Left cardiac atrium (tissue), 4 donors: ENCODE measurements around the gene GTF3C1. TPM values are rescaled to one million over a fixed set of nuclear protein-coding genes. Genes with fewer than 3 reads are reported as not detected.
A peak's percentile ranks its signal among the peaks of the same experiment; 100 is the strongest.

Experiments
- ATAC-seq, 2 donors: fragments of 200-7000 bp; cut with Tn5 transposase; one replicate each; pipeline ENCODE4 v1.9.1; 2020; ENCODE audit warnings: mild to moderate bottlenecking in 2 of 2, moderate library complexity in 2 of 2
- DNase-seq: peaks from one replicate; pipeline ENCODE4 v3.0.0-alpha.2; 2020
- intact Hi-C, 2 donors: fragments of 100-400 bp; cut with DNase I; formaldehyde crosslinking; loops; one replicate each; pipeline versions ENCODE4 v1.14.1 to v1.15.1; 2022 to 2023
- total RNA-seq, 2 donors: library from RNA; stranded (reverse); fragmentation: NEBNext Ultra II Directional; extraction: Animal tissue kit (Norgen Biotek cat#: 25700); gene quantifications; one replicate each; pipeline ENCODE4 v1.2.1, GENCODE V29; 2021
- donor health status: DM: no; HTN: yes; CAD: no.
- donor health status: DM: no; HTN: yes; CAD: no; lungs with severe emphysema.
- donor health status: DM: yes; HTN: yes; CAD: no.
- donor health status: Dilated cardiomyopathy.

GTF3C1 gene
- total RNA-seq, 2 donors from 2014 or later, result 43.3 to 53.6 TPM

GRCh38 chr16:27531826-27532800 is 17.6 kb downstream of the GTF3C1 start:
- ATAC-seq, result no peak
- intact Hi-C loops, result no loop called here
- DNase-seq, result no peak

GRCh38 chr16:27531186-27531585 is 18.5 kb downstream of the GTF3C1 start:
- ATAC-seq (peak in 1 of 2 donors; percentile 2), DNase-seq (no peak)
- intact Hi-C loops, result no loop called here

GRCh38 chr16:27529962-27530361 is 19.8 kb downstream of the GTF3C1 start:
- intact Hi-C loops, result no loop called here
- ATAC-seq, result no peak
- DNase-seq, result no peak

GRCh38 chr16:27528294-27528693 is 21.4 kb downstream of the GTF3C1 start:
- DNase-seq, result no peak
- no peak for ATAC-seq
- intact Hi-C loops, result no loop called here

GRCh38 chr16:27526180-27526579 is 23.5 kb downstream of the GTF3C1 start:
- DNase-seq (peak; percentile 67), ATAC-seq (peak; percentile 68 to 73)
- intact Hi-C loops, result no loop called here

- ATAC-seq (peak; percentile 45 to 53), DNase-seq (no peak)
- intact Hi-C loops, result no loop called here
These were observed 27.5 kb downstream of the GTF3C1 start for GRCh38 chr16:27522173-27522707.

- intact Hi-C loops, result no loop called here
- DNase-seq (peak; percentile 83), ATAC-seq (peak; percentile 90 to 94)
These were observed 28.6 kb downstream of the GTF3C1 start for GRCh38 chr16:27520982-27521673.

GRCh38 chr16:27518226-27518625 is 31.5 kb downstream of the GTF3C1 start:
- ATAC-seq (no peak), DNase-seq (no peak)
- intact Hi-C loops, result no loop called here

DNA sequence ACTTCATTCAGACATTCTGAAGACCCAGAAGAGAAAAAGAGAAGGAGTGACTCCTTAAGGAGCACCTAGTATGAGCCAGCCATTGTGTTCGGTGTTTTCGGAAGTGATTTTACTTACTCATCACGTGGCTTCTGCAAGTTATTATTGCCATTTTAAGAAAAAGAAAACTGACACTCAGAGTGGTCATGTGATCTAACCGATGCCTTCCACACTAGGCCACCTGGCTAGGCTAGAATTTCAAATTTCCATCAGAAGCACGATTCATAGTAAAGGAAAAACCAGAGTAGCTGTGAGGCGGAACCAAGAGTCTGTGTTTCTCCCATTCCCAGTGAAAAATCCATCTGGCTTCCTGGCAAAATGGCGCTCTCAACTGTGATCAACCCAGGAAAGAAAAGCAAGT is 32.0 kb downstream of the GTF3C1 start:
- intact Hi-C loops, result no loop called here
- no peak for DNase-seq

GRCh38 chr16:27516365-27516764 is 33.3 kb downstream of the GTF3C1 start:
- ATAC-seq (no peak), DNase-seq (no peak)
- intact Hi-C loops, result no loop called here

More for the DNA sequence above, 32.0 kb downstream of the GTF3C1 start:
- no peak for ATAC-seq

DNA sequence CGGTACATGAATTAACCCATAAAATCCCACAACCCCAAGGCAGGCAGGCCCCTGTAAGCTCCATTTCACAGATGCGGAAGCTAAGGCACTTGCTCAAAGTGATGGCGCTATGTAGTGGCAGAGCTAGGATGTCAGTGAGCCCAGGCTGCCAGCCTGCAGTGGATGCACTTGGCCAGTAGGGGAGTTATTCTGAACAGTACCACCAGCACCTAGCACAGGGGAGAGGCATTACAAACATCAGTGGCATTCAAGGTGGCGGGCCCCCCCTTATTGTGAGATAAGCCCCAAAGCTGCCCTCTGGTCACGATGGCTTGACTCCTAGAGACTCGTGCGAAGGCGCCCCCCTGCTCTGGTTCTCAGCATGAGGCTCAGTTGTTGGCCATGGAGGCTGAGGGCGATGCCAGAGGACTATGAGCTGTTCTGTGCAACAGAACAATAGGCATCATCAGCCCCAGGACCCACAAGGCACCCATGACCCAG is 33.8 kb downstream of the GTF3C1 start:
- no peak for DNase-seq
- intact Hi-C loops, result no loop called here
- ATAC-seq, result peak; percentile 38 to 59

DNA sequence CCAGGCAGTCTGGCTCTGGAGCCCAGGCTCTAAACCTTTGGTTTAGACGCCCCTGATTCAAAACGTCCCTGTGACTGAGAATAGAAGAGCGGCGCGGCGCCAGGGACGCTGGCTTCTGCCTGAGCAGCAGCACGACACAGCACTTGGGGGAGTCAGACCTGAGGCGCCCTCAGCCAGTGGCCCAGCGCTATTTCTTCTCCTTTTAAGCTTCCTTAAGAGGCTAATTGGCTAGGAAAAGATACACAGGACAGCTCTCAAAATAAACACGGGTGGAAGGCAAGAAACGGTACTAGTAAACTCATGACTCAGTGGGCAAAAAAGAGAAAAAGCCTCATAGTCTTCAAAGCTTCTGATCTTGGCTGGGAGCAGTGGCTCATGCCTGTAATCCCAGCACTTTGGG is 34.9 kb downstream of the GTF3C1 start:
- no peak for ATAC-seq
- DNase-seq, result no peak
- intact Hi-C loops, result no loop called here

DNA sequence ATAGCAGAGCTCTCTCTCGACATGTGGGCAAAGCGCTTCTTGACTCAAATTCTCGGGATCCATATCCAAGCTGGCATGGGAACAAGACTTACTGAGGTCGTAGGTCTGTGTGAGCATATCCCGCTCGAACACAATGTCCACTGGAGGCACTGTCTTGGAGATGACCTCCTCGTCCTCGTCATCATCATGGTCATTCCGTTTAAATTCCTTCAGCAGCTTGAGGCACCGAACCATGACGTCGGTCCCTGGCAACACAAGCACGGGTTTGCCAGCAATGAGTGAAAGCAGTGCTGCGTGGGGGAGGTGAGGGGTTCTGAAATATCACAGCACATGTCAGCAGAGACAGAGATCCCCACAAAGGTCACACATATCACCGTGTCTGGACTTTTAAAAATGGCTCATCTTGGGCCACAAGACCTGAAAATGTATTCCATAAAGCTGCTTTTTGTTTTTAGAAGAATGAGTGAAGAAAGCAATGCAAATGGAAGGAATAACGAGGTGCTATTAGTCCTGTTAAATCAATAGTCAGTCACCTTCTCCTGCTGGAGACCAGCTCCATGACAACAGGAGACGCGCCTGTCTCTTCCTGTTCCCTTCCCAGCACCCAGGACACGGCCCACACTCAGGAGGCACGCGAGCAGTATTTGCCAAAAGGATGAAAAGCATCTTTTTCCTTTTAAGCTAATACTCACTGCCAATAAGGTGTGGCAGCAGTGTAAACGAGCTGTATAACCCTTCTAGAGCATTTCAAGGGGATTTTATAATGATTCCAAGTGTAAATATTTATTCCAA is 37.9 kb downstream of the GTF3C1 start:
- DNase-seq (peak; percentile 80), ATAC-seq (peak; percentile 27 to 51)
- intact Hi-C loops, result no loop called here

GRCh38 chr16:27508476-27508875 is 41.2 kb downstream of the GTF3C1 start:
- ATAC-seq (no peak), DNase-seq (no peak)
- intact Hi-C loops, result no loop called here

- intact Hi-C loops, result no loop called here
- ATAC-seq, result no peak
These were observed 42.9 kb downstream of the GTF3C1 start for GRCh38 chr16:27506771-27507170.

DNA sequence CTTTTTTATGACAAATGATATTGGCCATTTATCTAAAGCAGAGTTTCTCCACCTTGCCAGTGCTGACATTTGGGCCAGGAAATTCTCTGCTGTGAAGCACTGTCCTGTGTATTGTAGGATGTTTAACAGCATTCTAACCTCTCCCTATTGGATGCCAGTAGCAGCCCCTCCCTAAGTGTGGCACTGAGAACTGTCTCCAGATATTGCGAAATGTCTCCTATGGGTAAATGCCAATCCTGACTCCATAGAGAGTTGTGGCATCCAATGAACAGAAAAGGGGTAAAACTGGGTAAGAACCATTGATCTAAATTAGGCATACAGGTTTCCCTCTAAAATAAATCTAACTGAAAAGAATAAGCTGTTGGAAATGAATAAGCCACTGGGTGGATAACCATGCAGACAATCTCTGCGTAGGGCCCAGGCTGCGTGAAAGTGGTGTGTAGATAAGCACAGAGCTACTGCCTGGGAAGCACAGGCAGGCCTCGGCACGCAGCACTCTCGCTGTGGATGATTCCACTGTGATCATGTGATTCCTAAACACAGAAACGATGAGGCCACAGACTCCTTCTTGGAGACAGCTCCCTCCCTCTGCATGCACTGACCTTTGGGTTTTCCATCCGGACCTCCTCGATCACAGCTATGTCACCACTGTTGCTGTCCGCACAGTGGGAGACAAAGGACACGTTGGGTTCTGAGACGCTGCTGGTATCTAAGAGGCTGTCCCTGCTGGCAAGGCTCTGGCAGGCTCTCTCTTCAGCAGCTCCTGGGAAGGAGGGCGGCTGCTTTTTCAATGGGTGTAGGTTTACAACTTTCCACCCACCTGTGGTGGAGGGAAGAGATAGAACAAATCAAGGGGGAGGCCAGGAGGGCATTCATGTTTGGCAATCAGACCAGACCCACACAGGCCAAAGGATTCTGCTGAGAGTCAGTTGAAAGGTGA is 44.1 kb downstream of the GTF3C1 start:
- intact Hi-C loops, result no loop called here
- DNase-seq, result no peak
- peak; percentile 66 to 75 for ATAC-seq

More at GRCh38 chr16:27506771-27507170, 42.9 kb downstream of the GTF3C1 start:
- DNase-seq, result no peak

GRCh38 chr16:27503662-27504061 is 46.1 kb downstream of the GTF3C1 start:
- ATAC-seq (no peak), DNase-seq (no peak)
- intact Hi-C loops, result no loop called here

GRCh38 chr16:27500801-27501200 is 48.9 kb downstream of the GTF3C1 start:
- no peak for DNase-seq
- intact Hi-C loops, result no loop called here
- no peak for ATAC-seq
